ENCODE data around the gene GYS2. TPM values are rescaled to one million over a fixed set of nuclear protein-coding genes. Genes with fewer than 3 reads are reported as not detected.
"Not testable (repeated sequence)": the region's sequence is repeated elsewhere in the genome, so short reads cannot be mapped to it uniquely, and the experiment has no call there.

Gene GYS2
- total RNA-seq, 1 donor from 2014 or later = not detected

DNA sequence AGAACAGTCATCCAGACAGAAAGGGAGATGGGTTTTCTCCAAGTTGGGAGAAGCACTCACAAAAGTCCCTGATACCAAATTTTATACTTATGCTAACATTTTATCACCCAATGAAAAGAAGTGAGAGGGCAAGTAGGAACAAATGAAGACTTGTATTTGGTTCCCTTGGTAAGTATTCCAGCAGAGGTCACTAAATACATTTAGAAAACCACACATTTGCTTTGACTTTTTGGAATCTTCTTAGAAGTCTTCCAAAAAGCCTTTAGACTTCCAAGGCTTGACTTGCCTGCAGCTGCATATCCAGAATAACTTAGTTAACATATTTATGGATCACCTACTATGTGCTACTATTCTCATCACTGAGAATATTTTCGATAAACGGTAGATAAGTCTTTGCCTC lies 3.1 kb upstream of the GYS2 start:
- no peak overlapping the region for H3K4me3 ChIP-seq (ENCODE audit: low read depth, low read length)
- DNase-seq (ENCODE audit: low read depth) = no peak
- TF ChIP-seq, protein P1, sequence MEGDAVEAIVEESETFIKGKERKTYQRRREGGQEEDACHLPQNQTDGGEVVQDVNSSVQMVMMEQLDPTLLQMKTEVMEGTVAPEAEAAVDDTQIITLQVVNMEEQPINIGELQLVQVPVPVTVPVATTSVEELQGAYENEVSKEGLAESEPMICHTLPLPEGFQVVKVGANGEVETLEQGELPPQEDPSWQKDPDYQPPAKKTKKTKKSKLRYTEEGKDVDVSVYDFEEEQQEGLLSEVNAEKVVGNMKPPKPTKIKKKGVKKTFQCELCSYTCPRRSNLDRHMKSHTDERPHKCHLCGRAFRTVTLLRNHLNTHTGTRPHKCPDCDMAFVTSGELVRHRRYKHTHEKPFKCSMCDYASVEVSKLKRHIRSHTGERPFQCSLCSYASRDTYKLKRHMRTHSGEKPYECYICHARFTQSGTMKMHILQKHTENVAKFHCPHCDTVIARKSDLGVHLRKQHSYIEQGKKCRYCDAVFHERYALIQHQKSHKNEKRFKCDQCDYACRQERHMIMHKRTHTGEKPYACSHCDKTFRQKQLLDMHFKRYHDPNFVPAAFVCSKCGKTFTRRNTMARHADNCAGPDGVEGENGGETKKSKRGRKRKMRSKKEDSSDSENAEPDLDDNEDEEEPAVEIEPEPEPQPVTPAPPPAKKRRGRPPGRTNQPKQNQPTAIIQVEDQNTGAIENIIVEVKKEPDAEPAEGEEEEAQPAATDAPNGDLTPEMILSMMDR (conservative IDR thresholded peaks at IDR 0.05; ENCODE audit: low read depth, low read length) = peak; percentile 55

DNA sequence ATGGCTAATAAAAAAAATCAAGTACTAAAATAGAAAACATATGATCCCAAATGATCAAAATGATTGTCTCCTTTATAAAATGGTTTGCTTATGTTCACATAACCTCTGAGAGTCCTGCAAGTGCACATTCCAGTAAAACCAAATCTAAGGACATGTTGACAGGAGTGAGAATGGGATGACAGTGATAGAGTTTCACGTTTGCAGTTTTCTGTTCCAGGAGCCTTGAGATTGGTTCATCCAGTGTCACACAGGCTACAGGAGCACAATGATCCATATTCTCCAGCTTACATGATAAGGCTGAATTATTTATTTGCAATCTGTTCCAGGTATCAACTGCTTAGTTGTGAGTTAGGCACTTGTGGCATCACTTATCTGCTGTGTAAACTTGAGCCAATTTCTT lies 1.5 kb upstream of the GYS2 start:
- TF ChIP-seq, protein P1 (conservative IDR thresholded peaks at IDR 0.05; ENCODE audit: low read depth, low read length) = no peak
- no peak overlapping the region for H3K4me3 ChIP-seq (ENCODE audit: low read depth, low read length)
- no peak for DNase-seq (ENCODE audit: low read depth)

DNA sequence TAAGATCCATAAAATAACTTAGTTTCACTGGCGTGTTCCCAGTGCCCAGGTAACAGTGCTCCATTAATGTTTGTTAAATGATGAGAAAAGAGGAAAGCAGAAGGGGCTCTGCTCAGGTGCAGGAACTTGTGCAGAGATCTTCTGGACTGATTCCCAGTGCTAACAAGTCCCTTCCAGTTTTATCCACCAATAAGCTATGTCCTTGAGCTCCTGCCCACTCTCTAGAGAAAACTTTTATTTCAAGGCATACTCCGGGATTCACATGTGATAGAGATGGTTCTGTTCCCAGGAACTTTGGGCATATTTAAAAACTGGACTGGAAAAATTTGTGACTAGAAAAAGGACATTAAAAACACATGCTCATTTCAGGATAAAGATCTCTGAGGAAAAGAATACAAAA lies 1.9 kb downstream of the GYS2 start:
- no peak overlapping the region for H3K4me3 ChIP-seq (ENCODE audit: low read depth, low read length)
- DNase-seq (ENCODE audit: low read depth) = no peak
- TF ChIP-seq, protein P1 (conservative IDR thresholded peaks at IDR 0.05; ENCODE audit: low read depth, low read length) = no peak

DNA sequence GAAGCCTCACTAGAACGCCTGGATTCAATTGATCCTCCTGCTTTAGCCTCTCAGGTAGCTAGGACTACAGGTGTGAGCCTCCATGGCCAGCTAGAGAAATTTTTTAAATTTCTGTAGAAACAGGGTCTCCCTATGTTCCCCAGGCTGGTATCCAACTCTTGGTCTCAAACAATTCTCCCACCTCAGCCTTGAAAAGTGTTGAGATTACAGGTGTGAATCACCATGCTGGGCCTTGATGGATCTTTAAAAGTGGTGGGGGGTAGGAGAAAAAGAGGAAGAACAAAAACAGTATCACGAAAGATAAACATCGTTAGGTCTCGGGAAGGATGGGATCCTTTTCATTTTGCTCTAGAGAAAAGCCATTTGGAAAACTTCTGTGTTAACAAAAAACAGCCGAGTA lies 4.5 kb downstream of the GYS2 start:
- TF ChIP-seq, protein P1 (conservative IDR thresholded peaks at IDR 0.05; ENCODE audit: low read depth, low read length) = no peak
- no peak for DNase-seq (ENCODE audit: low read depth)
- no peak overlapping the region for H3K4me3 ChIP-seq (ENCODE audit: low read depth, low read length)

DNA sequence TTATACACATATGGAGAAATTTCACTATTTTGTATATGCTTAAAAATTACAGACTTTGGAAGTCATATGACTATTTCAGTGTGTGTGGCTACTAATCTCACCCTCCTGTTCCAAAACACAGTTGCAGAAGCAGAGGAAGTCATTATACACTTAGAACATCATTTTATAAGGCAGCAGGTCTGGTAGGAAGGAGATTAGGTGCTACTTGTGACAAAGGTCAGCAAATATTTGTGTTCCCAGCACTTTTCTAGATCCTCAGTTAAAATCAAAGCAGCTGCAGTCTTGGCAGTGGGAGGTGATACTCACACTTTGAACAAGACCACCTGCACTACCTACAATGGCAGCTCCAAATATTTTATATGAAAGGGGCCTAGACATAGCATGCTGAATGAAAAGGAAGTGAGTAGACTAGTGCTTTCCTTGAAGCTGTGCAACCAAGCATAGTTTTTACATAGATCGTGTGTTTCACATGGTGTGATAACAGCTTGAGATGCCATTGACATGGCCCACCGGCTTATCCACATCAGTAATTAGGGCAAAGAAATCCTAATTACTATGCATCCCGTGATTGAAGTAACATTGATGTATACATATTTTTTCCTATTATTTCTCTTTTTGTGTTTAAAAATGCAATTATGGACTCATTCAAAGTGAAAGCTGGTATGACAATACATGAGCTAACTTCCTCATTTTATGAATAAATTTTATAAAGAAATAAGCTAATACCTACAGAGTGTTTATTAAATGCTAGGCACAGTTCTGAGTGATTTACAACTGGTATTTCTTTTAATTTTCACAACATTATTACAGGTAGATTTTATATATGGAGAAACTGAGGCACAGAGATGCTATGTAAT lies 5.3 kb downstream of the GYS2 start:
- TF ChIP-seq, protein P1 (conservative IDR thresholded peaks at IDR 0.05; ENCODE audit: low read depth, low read length) = no peak
- no peak for DNase-seq (ENCODE audit: low read depth)
- no peak overlapping the region for H3K4me3 ChIP-seq (ENCODE audit: low read depth, low read length)

- no peak for DNase-seq (ENCODE audit: low read depth)
- H3K4me3 ChIP-seq (ENCODE audit: low read depth, low read length) = no peak overlapping the region
- TF ChIP-seq, protein P1 (conservative IDR thresholded peaks at IDR 0.05; ENCODE audit: low read depth, low read length) = no peak
Measured at GRCh38 chr12:21598651-21599050, 6.0 kb downstream of the GYS2 start.

DNA sequence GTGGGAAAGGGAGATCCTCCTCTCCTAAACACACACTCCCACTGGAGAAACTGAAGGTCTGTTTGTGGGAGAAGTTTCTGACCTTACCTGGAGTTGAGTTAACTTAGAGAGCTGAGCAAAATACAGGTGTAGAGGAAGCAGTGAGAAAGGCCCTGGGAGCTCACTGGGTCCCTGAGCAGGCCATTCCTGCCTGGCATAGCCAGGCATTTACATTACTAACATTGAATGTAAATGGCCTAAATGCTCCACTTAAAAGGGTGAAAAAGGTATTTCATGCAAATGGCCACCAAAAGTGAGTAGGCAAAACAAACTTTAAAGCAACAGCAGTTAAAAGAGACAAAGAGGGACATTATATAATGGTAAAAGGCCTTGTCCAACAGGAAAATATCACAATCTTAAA lies 9.3 kb downstream of the GYS2 start:
- H3K4me3 ChIP-seq (ENCODE audit: low read depth, low read length); DNase-seq (ENCODE audit: low read depth): not testable (repeated sequence)

Measured in epithelial cell of proximal tubule (primary cell).